HG03558 (cell line): Measurements from ENCODE around the gene HS3ST5.
"Not testable (repeated sequence)": the region's sequence is repeated elsewhere in the genome, so short reads cannot be mapped to it uniquely, and the experiment has no call there.

Source experiments
- ATAC-seq: cut with Tn5 transposase; IDR thresholded peaks from one replicate; pipeline ENCODE4 v1.9.1; 2021; ENCODE audit warnings: moderate number of reproducible peaks; ENCODE audit not compliant: unreplicated experiment; ENCODE audit errors: extremely low read depth

The HS3ST5 gene

DNA sequence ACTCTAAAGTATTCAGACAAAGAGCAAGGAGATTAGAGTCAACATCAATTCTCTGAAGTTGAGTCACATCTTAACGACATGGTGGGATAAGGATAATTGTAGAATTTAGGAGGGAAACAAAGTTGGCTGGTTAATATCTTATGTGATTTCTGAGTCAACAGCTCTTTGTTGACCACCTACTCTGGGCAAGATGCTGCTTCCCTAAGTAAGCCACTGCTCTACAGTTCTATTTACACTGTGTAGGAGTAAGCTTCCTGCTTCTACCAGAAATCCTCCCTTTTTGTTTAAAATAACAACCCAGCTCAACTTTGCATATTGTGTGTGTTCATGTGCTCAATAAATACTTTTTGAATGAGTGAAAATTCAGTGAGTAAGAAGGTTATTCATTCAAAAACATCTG lies 3.1 kb downstream of the HS3ST5 start:
- no peak for ATAC-seq

DNA sequence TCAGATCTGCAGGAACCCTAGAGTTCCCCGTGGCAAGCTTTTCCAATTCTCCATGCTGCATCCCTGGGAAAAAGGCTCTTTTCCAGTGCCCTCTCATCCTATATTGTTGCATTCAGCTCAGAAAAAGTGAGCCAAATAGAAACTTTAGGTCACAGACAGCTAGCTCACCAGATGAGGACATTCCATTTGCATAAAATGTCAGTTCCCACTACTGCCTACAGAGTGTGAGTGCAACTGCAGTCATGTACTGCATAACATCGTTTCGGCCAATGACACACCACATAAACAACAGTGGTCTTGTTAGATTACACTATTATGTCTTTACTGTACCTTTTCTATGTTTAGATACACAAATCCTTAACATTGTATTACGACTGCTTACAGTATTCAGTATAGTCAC lies 8.6 kb downstream of the HS3ST5 start:
- ATAC-seq = no peak

DNA sequence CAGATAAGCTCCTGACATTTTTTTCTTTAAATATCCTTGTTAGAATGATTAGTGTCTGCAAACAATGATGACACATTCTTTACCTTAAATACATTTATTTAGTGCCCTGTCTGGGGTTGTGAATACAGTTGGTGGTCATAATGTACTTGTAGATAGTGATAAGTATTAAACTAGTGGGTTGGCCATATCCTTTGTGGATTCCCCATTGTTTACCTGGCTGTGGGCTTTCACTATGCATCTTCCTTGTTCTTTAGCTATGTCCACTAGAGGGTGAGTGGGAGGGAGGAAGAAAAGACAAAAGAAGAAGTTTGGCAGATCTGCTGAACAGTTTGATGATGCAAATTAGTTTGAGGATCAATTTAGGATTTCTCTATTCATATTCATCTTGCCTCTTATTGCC lies 15.7 kb downstream of the HS3ST5 start:
- ATAC-seq = no peak

DNA sequence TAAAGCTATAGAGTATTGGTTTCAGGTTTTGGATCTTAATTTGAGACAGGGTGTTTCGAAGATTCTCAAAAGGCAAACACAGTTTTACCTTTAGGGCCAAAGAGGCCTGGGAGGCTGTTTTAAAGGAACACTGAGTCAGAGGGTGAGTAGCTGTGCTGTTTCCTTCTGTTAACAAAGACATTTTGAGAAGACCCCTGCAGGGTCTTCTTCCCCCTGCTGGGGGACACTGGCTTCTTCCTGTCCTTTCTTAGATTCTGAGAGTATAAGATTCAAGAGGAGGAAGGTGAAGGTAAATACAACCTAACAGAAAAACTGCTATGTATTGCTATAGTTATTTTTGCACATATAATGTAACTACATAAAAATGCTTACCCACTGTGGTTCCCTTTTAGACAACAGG lies 19.0 kb downstream of the HS3ST5 start:
- no peak for ATAC-seq

DNA sequence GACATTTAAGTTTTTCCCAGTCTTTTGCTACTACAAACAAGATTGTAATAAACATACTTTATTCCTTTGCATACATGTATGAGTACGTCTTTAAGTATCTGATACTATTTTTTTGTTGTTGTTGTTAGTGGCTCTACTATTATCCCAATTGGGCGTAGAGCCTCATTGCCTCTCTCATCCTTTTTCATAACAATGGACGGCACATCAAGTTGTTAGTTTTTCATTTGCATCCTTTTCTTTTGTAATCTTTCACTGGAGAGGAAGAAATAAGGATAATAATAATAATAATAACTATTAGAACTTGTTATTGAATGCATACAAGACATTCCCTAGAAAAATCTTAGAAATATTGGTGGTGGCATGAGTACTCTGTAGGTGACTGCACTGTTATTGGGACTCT lies 23.1 kb downstream of the HS3ST5 start:
- ATAC-seq = no peak

DNA sequence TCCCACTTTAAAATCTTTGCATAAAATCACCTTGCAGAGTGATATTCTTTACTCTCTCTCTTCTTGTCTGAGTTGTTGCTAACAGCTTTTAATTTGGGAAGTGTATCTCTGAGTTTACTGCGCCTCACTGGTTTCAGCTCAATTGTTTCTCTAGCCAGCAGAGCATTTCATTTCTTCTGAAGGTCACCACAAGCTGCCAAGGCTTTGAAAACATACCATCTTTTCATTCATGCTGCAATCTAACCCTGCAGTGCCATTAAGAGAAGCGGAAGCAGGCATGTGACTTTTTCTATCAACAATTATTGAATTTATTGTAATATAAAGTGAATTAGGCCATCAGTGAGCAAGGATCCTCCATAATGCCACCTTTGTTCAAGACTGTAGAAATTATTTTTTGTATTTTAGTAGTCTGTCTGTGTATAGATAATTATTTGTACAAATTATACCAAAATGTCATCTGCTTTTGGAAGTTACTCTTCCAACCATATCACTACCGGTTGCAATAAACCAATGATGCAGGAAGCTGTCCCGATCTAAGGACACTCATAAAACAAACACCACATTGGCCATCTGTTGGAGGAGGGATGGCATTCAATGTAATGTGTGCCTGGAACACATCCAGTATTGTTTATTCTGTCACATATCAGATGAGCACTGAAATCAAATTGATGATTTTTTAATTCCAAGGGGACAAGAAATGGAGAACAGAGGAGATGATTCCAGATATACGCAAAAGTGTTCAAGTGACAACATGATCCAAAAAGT lies 26.8 kb downstream of the HS3ST5 start:
- no peak for ATAC-seq

DNA sequence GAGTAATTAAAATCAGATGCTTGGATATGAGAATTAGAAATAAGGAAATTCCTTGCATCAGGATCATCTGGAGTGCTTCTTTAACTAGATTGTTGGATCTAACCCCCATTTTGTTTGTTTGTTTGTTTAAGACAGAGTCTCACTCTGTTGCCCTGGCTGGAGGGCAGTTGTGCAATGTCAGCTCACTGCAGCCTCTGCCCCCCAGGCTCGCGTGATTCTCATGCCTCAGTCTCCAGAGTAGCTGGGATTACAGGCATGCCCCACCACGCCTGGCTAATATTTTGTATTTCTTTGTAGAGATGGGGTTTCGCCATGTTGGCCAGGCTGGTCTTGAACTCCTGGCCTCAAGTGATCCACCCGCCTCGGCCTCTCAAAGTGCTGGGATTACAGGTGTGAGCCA lies 29.0 kb downstream of the HS3ST5 start:
- ATAC-seq = not testable (repeated sequence)

DNA sequence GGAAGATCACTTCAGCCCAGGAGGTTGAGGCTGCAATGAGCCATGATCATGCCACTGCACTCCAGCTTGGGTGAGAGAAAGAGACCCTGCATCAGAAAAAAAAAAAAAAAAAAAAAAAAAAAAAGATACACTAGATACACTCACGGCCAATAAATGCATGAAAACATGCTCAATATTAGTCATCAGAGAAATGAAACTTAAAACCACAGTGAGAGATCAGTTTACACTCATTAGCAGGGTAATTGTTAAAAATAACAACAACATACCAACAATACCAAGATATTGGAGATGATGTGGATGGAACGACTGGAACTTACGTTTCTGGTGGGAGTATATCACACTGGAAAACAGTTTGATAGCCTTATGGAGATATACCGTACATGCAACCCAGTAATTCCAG lies 29.9 kb downstream of the HS3ST5 start:
- peak; percentile 74 for ATAC-seq

DNA sequence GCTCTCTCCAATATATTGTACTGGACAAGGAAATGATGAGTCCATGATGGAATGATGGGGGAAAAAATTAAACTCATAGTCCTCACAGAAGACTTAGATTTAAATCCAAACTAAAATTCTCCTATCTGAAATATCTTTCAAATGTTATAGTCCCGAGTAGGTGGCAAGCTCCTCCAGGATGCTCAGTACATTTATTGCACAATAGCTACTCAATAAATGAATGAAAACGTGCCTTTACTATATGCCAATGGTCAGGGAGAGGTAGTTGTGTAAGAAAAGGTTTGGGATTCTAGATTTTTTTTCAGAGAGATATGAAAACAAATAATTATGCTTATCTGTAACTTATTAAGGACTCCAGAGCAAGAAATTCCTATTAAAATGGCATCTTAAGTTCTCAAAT lies 32.8 kb downstream of the HS3ST5 start:
- ATAC-seq = no peak

DNA sequence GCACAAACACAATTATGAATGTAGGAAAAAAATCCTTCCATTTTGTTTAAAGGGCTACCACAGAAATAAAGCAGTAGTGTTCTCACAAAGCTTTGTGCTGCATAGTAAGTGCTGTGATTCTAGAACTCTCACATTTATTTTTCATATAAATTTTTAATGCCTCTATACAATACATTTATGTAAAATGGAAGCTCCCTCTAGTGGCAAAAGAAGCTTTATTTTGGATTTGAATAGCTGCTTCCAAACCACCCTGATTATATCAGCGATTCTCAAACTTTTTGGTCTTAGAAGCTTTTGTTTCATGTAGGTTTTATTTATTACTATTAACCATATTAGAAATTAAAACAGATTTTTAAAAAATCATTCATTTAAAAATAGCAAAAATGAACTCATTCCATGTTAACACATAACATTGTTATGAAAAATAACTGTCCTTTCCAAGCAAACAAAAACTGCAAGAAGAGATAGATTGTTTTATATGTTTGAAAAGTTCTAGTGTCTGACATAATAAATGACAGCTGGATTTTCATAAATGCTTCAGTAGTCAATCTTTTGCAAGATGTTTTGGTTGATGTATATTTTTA lies 38.4 kb downstream of the HS3ST5 start:
- no peak for ATAC-seq

DNA sequence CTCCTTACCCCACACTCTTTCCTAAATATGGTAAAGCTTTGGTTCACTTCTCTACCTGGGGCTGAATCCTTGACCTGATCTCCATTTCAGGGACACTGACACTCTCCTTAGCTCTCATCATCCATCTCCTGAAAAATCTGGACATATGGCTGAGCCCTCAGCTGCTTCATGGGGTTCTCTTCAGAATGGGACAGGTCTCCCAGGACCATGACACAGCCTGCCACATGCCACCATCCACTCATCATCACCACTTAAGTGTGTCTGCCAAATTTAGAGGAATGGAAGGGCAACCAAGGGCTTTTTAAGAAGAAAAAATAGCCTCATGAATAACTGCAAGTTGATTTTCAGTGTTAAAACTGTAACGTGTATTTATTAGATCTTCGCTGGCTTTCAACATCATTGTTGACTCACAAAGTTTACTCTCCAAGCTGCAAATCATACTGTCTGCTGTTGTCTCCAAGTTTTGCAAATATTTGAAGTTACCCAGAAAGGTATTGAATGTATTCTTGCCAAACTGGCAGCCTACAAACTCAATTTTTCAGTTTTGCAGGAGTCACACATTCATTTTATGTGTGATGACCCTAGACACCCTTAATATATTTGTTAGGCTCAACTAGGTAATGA lies 41.1 kb downstream of the HS3ST5 start:
- no peak for ATAC-seq

DNA sequence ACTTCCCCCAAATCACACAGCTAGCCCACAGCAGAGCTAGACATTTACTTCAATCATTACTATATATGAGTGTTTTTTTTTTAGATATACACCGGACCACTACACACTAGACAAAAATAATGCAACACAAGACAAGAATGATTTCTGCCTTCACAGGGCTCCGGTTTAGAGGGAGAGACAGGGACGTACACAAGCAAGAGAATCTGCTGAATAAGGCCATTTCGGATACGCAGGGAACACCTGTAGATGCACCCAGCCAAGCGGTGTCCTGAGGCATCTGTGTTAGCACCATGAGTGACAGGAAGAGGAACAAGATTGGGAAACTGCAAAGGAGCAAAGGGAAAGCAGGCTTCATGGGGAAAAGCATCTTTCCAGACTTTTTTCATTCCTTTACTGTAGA lies 45.7 kb downstream of the HS3ST5 start:
- no peak for ATAC-seq

DNA sequence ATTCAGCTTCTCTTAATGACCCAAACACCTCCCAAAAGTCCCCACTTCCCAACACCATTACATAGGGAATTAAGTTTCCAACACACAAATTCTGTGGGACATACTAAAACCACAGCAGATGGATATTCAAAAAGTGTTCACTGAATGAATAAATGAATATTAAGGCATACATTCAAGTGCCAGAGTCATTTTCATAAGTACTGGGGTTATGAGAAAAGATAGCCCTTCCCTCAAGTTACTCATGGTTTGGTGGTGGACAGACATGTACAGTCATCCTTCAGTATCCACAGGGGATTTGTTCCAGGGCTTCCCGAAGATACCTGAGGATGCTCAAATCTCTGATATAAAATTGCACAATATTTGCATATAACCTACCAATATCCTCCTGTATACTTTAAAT lies 50.4 kb downstream of the HS3ST5 start:
- ATAC-seq = no peak

DNA sequence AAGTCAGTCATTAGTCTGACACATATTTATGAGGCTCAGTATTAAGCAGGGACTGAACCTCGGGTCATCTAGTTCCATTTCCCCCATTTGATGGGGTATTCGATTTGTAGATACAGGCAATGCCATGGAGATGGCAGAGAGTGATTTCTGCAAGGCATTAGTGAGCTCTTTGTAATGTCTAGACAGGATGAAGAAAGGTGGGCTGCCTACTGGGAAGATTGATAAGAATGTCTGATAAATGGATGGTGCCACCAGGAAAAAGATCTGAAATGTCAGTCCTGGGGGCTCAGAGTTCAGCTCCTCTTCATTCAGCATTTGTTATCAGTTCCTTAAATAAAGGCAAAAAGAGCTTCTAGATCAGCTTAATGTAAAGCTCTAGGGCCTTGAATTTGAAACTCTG lies 51.4 kb downstream of the HS3ST5 start:
- ATAC-seq = no peak

DNA sequence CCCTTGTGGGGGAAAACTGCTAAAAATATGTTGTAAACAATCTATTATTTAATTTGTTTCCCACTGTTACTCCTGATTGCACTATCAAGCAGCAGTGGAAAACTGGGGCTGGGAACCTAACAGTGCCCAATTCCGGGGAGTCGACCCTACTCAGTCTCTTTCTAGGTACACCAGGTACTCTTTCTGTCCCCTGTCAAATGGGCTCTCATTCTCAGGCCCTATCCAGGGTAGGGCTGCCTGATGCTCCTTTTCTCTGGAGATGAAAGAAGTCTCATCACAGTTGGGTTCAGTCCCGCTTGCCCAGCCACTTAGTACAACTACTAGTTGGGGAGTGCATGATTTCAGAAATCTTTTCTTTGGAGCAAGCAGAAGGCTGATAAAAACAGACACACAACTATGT lies 52.0 kb downstream of the HS3ST5 start:
- ATAC-seq = no peak

DNA sequence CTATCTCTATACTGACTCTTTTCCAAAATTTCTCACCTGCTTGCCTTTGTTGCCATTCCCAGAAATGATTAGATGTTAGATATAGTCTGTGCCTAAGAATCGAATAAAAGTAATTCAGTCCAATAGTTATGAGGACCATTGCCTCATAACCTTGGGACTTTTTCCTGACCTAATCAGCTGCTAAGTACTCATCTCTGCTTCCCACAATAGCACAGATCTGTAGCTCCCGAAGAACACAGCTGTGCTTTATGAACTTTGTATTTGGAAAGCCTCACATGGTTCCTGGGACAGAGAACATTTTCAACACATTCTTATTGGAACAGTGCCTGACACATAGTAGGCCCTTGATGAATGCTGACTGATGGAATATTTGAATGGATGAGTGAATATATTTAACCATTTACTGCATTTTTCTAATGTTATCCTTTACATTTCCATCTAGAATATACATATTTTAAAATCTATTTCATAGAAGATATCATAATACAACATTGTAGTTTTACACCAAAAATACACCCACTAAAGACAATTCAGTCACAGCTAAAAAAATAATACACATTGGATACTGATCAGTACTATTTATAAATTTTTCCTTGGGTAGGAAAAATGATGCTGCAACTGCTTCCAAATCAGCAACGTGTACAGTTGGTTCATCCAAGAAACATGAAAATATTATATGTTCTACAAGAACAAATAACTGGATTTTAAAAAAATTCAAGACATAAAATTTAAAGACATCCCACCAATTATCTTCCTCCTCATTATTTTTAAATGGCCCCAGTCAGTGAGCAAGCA lies 53.9 kb downstream of the HS3ST5 start:
- ATAC-seq = no peak

DNA sequence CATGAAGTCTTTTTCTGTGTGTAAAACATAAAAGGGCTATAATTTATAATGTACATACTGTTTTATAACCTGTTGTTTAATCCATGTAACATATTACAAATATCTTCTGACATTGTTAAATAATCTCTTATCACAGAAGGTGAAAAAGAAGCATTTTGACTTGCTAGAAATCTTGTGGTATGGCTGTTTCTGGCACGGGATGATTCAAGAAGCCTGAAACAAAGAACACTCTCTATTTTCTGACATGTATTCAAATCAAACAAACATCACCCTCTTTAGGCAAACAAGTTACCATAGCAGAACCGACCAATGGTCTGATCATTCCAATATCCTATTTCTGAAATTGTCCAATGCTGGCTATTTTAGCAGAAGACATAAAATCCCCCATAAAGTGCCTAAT lies 55.4 kb downstream of the HS3ST5 start:
- no peak for ATAC-seq

DNA sequence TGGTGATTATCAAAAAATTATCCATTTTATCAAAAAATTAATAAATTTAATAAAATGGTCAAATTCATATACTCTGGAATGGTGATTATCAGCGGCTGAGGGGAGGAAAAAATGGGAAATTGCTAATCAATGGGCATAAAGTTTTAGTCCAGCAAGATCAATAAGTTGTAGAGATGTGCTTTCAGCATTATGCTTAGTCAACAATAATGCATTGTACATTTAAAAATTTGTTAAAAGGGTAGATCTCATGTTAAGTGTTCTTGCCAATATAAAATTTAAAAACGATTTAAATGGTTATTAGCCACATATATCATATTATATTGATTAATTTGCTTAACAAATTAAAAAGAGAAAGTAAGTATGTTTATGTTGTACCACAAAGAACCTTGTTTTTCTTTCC lies 56.6 kb downstream of the HS3ST5 start:
- no peak for ATAC-seq

DNA sequence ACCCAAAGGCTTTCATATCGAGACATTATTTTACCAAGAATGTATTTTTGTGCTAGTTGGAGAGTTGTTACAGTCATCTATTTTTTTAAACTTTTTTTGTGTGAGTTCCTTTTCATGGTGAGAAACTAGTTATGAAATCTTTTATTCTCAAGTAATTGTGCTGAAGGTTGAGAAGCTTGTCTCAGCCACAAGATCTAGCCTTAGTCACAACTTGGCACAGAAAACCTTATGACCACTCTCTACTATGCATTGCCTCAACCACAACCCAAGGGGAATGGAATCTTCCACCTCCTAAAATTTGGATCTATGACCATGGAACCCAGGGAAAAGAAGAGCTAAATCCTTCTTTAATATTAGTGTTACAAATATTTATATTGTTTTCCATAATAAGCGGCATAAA lies 58.5 kb downstream of the HS3ST5 start:
- no peak for ATAC-seq

DNA sequence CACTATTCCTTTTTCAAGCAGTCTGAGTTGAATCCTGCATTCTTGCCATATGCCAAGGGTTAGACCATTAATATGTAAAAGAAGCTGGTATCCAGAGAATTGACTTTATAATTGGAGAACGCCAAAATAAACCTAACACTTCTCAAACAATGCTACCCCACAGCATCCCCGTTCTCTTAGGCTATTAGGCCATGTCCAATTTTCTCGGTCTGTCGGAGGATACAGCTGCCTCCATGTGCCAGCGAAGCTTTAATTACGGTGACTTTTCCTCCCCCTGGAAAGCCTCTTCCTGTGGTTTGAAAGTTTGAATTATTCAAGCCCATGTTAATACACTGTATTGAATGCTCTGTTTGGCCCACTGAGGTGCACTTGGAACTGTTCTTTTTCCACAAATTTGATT lies 60.5 kb downstream of the HS3ST5 start:
- ATAC-seq = no peak

DNA sequence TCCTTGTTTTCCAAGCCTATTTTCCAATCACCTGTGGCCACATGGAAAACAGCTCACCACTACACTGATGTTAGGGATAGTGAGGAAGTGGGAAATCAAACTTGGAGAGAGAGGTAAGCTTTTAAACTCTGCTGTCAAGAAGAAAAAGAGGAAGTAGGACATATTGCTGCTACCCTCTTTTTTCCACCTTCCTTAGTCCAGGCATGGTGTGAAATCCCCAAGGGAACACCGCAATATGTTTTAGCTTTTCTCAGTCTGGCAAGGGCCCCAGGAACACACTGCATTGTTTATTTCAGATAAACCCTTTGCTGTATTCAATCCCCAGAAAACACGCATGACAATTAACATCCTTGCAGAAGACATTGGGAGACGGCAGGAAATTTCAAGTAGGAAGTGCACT lies 61.3 kb downstream of the HS3ST5 start:
- no peak for ATAC-seq
